ENCODE results near the gene ACADSB.

DNA sequence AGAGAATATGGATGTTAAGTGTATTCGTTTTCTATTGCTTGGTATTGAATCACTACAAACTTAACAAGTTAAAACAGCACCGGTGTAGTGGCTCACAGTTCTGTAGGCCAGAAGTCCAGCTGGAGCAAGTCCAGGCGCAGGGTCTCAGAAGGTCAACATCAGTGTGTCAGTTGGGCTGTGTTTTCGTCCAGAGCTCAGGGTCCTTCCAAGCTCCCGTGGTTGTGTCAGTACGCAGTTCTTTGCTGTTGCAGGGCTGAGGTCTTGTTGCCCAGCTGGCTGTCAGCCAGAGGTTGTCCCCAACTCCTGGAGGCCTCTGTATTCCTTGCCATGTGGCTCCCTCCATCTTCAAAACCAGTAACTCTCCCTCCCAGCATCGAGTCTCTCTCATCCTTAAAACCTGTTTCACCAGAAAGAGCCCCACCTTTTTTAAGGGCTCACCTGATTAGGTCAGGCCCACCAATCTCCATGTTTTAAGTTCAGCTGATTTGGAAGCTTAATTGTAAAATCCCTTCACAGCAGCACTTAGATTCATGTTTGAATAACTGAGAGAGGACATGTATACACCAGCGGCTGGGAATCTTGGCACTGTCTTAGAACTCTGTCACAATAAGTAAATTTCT lies 26.8 kb downstream of the ACADSB start:
- no peak for TF ChIP-seq CTCF (IDR thresholded peaks at IDR 0.05)
- no peak for TF ChIP-seq POLR2AphosphoS5 (IDR thresholded peaks at IDR 0.05)
- TF ChIP-seq POLR2A (IDR thresholded peaks at IDR 0.05) = no peak

All from breast epithelium (tissue), 3 donors.